Glutamatergic neuron (in vitro differentiated cells): ENCODE results near the gene SYNDIG1. TPM values are rescaled to one million over a fixed set of nuclear protein-coding genes. Genes with fewer than 3 reads are reported as not detected.

Source experiments
- DNase-seq: peaks from one replicate; pipeline ENCODE4 v3.0.0; 2022
- H3K27ac Mint-ChIP-seq: one replicate; pipeline ENCODE4 v1.8.0; 2020; ENCODE audit warnings: mild to moderate bottlenecking, mixed read lengths, inconsistent platforms; ENCODE audit not compliant: unreplicated experiment
- H3K27me3 Mint-ChIP-seq: one replicate; pipeline ENCODE4 v1.8.0; 2020; ENCODE audit warnings: mild to moderate bottlenecking, moderate library complexity, mixed read lengths, inconsistent platforms; ENCODE audit not compliant: unreplicated experiment
- H3K36me3 Mint-ChIP-seq: one replicate; pipeline ENCODE4 v1.8.0; 2020; ENCODE audit warnings: mild to moderate bottlenecking, mixed read lengths, inconsistent platforms; ENCODE audit not compliant: unreplicated experiment
- H3K4me1 Mint-ChIP-seq: one replicate; pipeline ENCODE4 v1.8.0; 2020; ENCODE audit warnings: mild to moderate bottlenecking, low read depth, mixed read lengths, inconsistent platforms; ENCODE audit not compliant: unreplicated experiment
- H3K4me3 Mint-ChIP-seq: one replicate; pipeline ENCODE4 v1.8.0; 2020; ENCODE audit warnings: mild to moderate bottlenecking, mixed read lengths, inconsistent platforms; ENCODE audit not compliant: unreplicated experiment
- H3K9me3 Mint-ChIP-seq: one replicate; pipeline ENCODE4 v1.8.0; 2020; ENCODE audit warnings: mild to moderate bottlenecking, moderate library complexity, mixed read lengths, inconsistent platforms; ENCODE audit not compliant: unreplicated experiment
- CTCF ChIP-seq: fragments of 200-600 bp; sonication (generic); IDR thresholded peaks from one replicate; pipeline ENCODE4 v1.5.0; 2021; ENCODE audit not compliant: partially characterized antibody, unreplicated experiment
- total RNA-seq: library from RNA; stranded (reverse); fragmentation: NEBNext Ultra II Directional; extraction: Animal tissue kit (Norgen Biotek cat#: 25700); gene quantifications from one replicate; pipeline ENCODE4 v1.2.1, GENCODE V29; 2021; ENCODE audit not compliant: unreplicated experiment

SYNDIG1 gene
- total RNA-seq, 1 donor from 2014 or later: 10.4 TPM

- no peaks in the 10 kb centered on the region for H3K36me3 Mint-ChIP-seq
These were observed 229.3 kb downstream of the SYNDIG1 start for GRCh38 chr20:24698706-24699206.

GRCh38 chr20:24699321-24700165 lies 230.1 kb downstream of the SYNDIG1 start:
- Mint-ChIP-seq H3K4me1 (no peaks in the 10 kb centered on the region), H3K27ac (no peak overlapping the region), H3K36me3 (no peaks in the 10 kb centered on the region), H3K9me3 (peaks cover 9% of the 10 kb centered on the region), H3K4me3 (no peak overlapping the region), H3K27me3 (peaks cover 4% of the 10 kb centered on the region)
- DNase-seq: no peak
- TF ChIP-seq CTCF: no peak

More at GRCh38 chr20:24698706-24699206, 229.3 kb downstream of the SYNDIG1 start:
- H3K9me3 Mint-ChIP-seq: peaks cover 11% of the 10 kb centered on the region
- peaks cover 4% of the 10 kb centered on the region for H3K27me3 Mint-ChIP-seq
- no peak overlapping the region for H3K27ac Mint-ChIP-seq
- DNase-seq: no peak
- no peak overlapping the region for H3K4me3 Mint-ChIP-seq
- no peak for TF ChIP-seq CTCF
- H3K4me1 Mint-ChIP-seq: no peaks in the 10 kb centered on the region

GRCh38 chr20:24700166-24700860 lies 230.9 kb downstream of the SYNDIG1 start:
- Mint-ChIP-seq H3K4me3 (no peak overlapping the region), H3K4me1 (no peaks in the 10 kb centered on the region), H3K27ac (no peak overlapping the region), H3K36me3 (no peaks in the 10 kb centered on the region), H3K27me3 (peaks cover 4% of the 10 kb centered on the region), H3K9me3 (peaks cover 6% of the 10 kb centered on the region)
- DNase-seq: no peak
- no peak for TF ChIP-seq CTCF

- peaks cover 4% of the 10 kb centered on the region for H3K27me3 Mint-ChIP-seq
- H3K9me3 Mint-ChIP-seq: peaks cover 6% of the 10 kb centered on the region
- no peaks in the 10 kb centered on the region for H3K4me1 Mint-ChIP-seq
- no peak overlapping the region for H3K4me3 Mint-ChIP-seq
- TF ChIP-seq CTCF: no peak
- DNase-seq: no peak
- H3K27ac Mint-ChIP-seq: no peak overlapping the region
- H3K36me3 Mint-ChIP-seq: no peaks in the 10 kb centered on the region
These were observed 231.6 kb downstream of the SYNDIG1 start for GRCh38 chr20:24701027-24701426.
